Measurements from ENCODE around the gene MTARC2. TPM values are rescaled to one million over a fixed set of nuclear protein-coding genes. Genes with fewer than 3 reads are reported as not detected.

Gene MTARC2
- total and polyA plus RNA-seq, 8 donors, result 7.3 to 83.4 (median 20.9) TPM

GRCh38 chr1:220785166-220786056 lies 37.3 kb downstream of the MTARC2 start:
- Histone ChIP-seq H3K4me1 (peaks cover 0 to 38% (median 30%) of the 10 kb centered on the region in 4 donors), H3K4me3 (no peak overlapping the region), H3K36me3 (peaks cover 0 to 35% (median 30%) of the 10 kb centered on the region in 4 donors), H3K27me3 (peaks cover 0 to 10% (median 0%) of the 10 kb centered on the region in 3 donors), H3K9me3 (no peaks in the 10 kb centered on the region), H3K27ac (peak overlapping the region; percentile 25 to 90 (median 82))
- WGBS, 5 donors, result 84 to 86% (median 85%) methylated on average over 11 of the region's 11 CpGs
- intact Hi-C loops (cut with DNase I; ENCODE audit: low total_unique reads), result no loop called here
- TF ChIP-seq EP300 (IDR thresholded peaks at IDR 0.05) (no peak), POLR2AphosphoS5 (IDR thresholded peaks at IDR 0.05) (no peak), POLR2A (IDR thresholded peaks at IDR 0.05) (no peak)
- TF ChIP-seq, protein P1, sequence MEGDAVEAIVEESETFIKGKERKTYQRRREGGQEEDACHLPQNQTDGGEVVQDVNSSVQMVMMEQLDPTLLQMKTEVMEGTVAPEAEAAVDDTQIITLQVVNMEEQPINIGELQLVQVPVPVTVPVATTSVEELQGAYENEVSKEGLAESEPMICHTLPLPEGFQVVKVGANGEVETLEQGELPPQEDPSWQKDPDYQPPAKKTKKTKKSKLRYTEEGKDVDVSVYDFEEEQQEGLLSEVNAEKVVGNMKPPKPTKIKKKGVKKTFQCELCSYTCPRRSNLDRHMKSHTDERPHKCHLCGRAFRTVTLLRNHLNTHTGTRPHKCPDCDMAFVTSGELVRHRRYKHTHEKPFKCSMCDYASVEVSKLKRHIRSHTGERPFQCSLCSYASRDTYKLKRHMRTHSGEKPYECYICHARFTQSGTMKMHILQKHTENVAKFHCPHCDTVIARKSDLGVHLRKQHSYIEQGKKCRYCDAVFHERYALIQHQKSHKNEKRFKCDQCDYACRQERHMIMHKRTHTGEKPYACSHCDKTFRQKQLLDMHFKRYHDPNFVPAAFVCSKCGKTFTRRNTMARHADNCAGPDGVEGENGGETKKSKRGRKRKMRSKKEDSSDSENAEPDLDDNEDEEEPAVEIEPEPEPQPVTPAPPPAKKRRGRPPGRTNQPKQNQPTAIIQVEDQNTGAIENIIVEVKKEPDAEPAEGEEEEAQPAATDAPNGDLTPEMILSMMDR (IDR thresholded peaks at IDR 0.05), result no peak
- DNase-seq, result no peak

GRCh38 chr1:220786057-220786336 lies 37.9 kb downstream of the MTARC2 start:
- intact Hi-C loops (cut with DNase I; ENCODE audit: low total_unique reads), result no loop called here
- Histone ChIP-seq H3K4me1 (peaks cover 0 to 44% (median 34%) of the 10 kb centered on the region in 4 donors), H3K27ac (peak overlapping the region; percentile 81 to 96 (median 87)), H3K4me3 (peak overlapping the region; percentile 62 to 78 (median 65)), H3K27me3 (peaks cover 0 to 10% (median 0%) of the 10 kb centered on the region in 3 donors), H3K36me3 (peaks cover 0 to 30% (median 27%) of the 10 kb centered on the region in 4 donors), H3K9me3 (no peaks in the 10 kb centered on the region)
- WGBS, 5 donors, result 13 to 40% (median 23%) methylated on average over 6 to 13 of the region's 13 CpGs
- TF ChIP-seq EP300 (IDR thresholded peaks at IDR 0.05), result no peak
- TF ChIP-seq, protein P1 (IDR thresholded peaks at IDR 0.05), result no peak
- TF ChIP-seq POLR2AphosphoS5 (IDR thresholded peaks at IDR 0.05), result no peak
- no peak for TF ChIP-seq POLR2A (IDR thresholded peaks at IDR 0.05)
- peak in 1 of 2 donors; percentile 38 for DNase-seq

DNA sequence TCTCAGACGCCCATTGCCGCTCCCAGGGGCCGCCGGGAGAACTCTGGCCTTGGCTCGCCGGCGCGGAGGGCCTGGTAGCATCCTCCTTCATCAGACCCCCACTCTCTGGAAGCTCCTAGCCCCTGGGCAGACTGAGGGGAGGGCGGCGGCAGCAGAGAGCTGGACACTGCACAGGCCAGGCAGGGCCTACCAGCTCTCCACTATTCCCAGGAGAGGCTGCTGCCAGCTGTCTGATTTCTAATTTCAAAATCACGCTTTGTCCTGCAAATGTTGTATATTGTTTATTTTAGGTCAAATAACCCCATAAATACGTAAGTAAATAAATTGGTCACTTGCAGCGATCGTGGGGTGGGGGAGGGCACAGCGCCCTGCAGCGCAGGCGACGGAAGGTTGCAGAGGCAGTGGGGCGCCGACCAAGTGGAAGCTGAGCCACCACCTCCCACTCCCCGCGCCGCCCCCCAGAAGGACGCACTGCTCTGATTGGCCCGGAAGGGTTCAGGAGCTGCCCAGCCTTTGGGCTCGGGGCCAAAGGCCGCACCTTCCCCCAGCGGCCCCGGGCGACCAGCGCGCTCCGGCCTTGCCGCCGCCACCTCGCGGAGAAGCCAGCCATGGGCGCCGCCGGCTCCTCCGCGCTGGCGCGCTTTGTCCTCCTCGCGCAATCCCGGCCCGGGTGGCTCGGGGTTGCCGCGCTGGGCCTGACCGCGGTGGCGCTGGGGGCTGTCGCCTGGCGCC lies 38.4 kb downstream of the MTARC2 start, which contains the start of gene MTARC1:
Gene MTARC1, plus strand, starts transcription at position 577 of the 732 bp plus-strand sequence. Its CDS starts 32 bp downstream, at position 609.
- 1 to 3% (median 1%) methylated on average over 18 to 56 of the region's 56 CpGs for WGBS, 5 donors
- H3K9me3 ChIP-seq, result no peaks in the 10 kb centered on the region
- peak within 1 kb of the TSS; percentile 81 to 96 (median 87) for H3K27ac ChIP-seq
- H3K36me3 ChIP-seq, result peaks cover 0 to 25% (median 25%) of the 10 kb centered on the region in 4 donors
- DNase-seq, result peak; percentile 85 to 90
- peaks cover 0 to 10% (median 0%) of the 10 kb centered on the region in 3 donors for H3K27me3 ChIP-seq
- H3K4me3 ChIP-seq, result peak within 1 kb of the TSS; percentile 62 to 78 (median 65)
- intact Hi-C loops (cut with DNase I; ENCODE audit: low total_unique reads), result no loop called here
- TF ChIP-seq POLR2AphosphoS5 (IDR thresholded peaks at IDR 0.05), result peak in 2 of 3 donors; percentile 58 to 67
- TF ChIP-seq, protein P1 (IDR thresholded peaks at IDR 0.05), result peak in 1 of 7 experiments; percentile 29
- no peak for TF ChIP-seq POLR2A (IDR thresholded peaks at IDR 0.05)
- TF ChIP-seq EP300 (IDR thresholded peaks at IDR 0.05), result no peak
- peaks cover 4 to 49% (median 39%) of the 10 kb centered on the region in 4 donors for H3K4me1 ChIP-seq

- peak overlapping the region; percentile 81 to 96 (median 87) for H3K27ac ChIP-seq
- 3 to 5% (median 3%) methylated on average over 32 of the region's 32 CpGs for WGBS, 5 donors
- DNase-seq, result peak; percentile 71 to 86
- peaks cover 0 to 10% (median 0%) of the 10 kb centered on the region in 3 donors for H3K27me3 ChIP-seq
- TF ChIP-seq POLR2AphosphoS5 (IDR thresholded peaks at IDR 0.05) (no peak), POLR2A (IDR thresholded peaks at IDR 0.05) (no peak), EP300 (IDR thresholded peaks at IDR 0.05) (no peak)
- TF ChIP-seq, protein P1 (IDR thresholded peaks at IDR 0.05), result no peak
- intact Hi-C loops (cut with DNase I; ENCODE audit: low total_unique reads), result no loop called here
- H3K36me3 ChIP-seq, result peaks cover 0 to 20% (median 19%) of the 10 kb centered on the region in 4 donors
- H3K9me3 ChIP-seq, result no peaks in the 10 kb centered on the region
- peaks cover 5 to 54% (median 44%) of the 10 kb centered on the region in 4 donors for H3K4me1 ChIP-seq
- peak overlapping the region; percentile 62 to 78 (median 65) for H3K4me3 ChIP-seq
Measured at GRCh38 chr1:220787069-220787619, 39.0 kb downstream of the MTARC2 start.

All from stomach (tissue), 9 donors.